Measurements from ENCODE around the gene OR56A3.

Gene OR56A3

DNA sequence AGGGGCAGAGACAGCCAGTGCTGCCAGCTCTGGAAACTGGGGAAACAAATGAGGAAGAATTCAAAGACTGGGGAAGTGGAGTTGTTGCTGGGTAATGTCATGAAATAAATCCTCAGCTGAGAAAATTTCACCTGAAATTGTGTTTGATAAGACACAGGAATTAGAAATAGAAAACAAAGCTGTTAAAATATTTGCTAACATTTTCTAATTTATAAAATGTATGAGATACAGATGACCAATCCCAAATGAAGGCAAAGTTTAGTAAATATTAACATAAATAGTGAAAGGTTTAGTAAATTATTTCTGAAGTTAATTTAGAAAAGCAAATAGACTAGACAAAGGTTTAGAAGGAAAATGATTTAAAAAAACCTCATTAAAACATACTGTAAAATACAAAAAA is 26.3 kb downstream of the OR56A3 start, which contains the start of gene OR56A5:
TSS of gene OR56A5 (minus strand) at position 101 of the 400 bp plus-strand sequence. CDS start at position 101, 0 bp downstream.
- no peak for DNase-seq (ENCODE audit: low read depth in 4 of 4, low spot score in 1 of 4)

DNA sequence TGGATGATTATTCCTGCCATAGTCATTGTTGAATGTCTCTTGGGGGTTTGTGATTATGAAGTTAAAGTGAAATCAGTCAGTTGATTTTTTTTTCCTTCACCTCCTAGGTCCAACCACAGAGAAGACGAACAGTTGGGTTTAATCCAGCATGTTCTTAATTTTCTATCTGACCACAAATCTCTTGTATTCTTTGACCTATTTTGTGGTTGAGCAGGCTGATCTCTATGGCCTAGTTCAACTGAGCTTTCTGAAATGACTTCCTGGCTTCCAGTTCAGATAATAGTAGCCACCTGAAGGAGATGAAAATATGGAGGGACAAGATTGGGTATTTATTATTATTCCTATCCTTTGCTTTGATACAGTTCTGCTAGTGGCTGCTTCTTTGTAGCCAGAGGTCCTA is 31.5 kb downstream of the OR56A3 start:
- DNase-seq (ENCODE audit: low read depth in 4 of 4, low spot score in 1 of 4): no peak

DNA sequence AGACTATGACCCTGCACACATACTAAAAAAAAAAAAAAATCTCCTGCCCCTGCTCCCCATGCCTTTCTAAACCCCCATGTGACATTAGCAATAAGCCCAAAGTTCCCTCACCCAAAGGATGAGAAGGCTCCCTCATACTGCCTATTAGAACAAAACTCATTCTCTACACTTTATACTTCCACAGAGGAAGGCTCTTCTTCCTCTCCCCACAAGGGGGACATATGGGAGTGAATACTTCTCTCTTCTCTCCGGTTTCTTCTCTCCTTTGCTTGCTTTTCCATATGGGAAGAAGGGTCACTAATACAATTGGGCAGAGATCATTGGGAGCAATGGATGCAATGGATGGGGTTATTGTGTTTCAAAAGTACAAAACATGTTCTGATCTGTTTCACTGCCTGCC is 41.4 kb downstream of the OR56A3 start:
- DNase-seq (ENCODE audit: low read depth in 4 of 4, low spot score in 1 of 4): no peak

DNA sequence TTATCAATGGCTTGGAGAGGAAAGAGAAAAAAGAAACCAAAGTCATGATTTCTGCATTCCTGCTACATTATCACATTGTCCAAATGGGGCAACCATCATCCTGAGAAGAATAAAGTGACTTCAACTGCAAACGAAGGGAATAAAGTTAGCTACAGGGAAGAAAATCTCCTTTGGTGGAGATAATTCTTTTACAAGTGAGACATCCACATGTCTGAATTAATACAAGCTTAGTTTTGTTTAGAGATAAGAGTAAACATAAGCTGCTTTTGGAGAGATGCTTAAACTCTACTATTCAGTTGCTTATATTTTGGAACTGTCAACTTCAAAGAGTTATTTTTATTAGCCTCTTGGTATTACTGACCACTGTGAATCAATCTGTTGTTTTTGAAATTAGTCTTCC is 44.8 kb downstream of the OR56A3 start, which contains the start of gene OR52L1:
TSS of gene OR52L1 (minus strand) at position 101 of the 400 bp plus-strand sequence. CDS start at position 46, 55 bp downstream.
- no peak for DNase-seq (ENCODE audit: low read depth in 4 of 4, low spot score in 1 of 4)

DNA sequence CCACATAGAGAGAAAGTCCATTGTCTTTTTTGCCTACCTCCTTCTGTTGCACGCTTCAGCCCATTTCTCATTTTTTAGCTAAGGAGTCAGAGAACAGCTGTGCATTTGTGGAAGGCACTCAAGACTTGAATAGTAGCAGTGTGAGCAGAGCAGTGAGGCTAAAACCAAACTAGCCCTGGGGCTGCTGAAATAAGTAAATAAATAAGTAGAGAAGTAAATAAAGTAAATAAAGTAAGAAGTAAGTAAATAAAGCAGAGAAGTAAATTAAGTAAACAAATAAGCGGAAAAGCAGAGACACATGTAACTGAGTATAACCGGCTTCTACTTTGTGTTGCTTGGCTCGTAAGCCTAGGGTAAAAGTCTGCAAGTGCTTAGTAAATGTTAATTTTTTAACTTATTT is 47.2 kb downstream of the OR56A3 start:
- no peak for DNase-seq (ENCODE audit: low read depth in 4 of 4, low spot score in 1 of 4)

DNA sequence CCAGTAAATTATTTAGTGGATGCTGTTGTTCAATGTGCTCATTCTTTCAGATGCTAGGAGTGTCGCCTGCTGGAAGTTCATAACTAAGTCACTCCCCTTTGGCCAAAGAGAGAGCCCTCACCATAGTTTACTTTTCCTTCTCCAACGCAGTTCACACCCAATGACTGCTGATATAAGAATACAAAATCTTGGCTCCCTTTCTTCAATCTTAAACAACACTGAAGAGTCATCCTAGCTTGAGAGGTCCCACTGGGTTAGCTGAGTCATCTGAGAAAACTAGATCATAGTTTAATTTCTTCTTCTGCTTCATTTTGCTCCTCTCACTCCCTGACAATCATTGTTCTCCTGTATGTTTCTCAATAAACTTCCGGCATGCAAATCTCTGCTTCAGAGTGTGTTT is 50.1 kb downstream of the OR56A3 start:
- DNase-seq (ENCODE audit: low read depth in 4 of 4, low spot score in 1 of 4): no peak

DNA sequence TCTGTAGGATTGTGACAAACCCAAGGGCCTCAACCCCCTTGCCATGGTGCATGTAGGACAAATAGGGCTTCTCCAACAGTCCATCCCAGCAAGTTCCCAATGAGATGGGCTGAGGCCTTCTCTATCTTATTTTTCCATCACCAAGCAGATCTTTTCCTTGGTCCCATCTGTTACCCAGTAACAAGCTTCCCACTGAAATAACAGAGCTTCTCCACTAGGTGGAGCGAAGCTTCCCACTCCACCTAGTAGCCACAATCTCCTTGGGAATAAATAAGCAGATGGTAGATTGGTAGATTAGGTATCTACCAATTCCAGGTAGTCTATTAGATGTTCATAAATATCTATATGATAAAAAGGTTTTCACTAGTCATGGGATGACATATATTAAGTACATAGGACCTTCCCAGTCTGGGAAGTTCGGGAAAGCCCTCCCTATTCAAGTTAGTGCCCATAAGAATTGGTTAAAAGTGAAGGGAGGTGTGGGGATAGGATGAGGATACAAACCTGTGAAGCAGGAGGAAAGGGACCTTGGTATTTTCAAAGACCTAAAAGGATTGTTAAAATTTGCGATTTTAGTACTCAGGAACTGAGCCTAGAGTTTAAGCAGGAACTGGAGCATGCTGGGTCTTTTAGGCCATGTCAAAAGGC is 50.7 kb downstream of the OR56A3 start:
- no peak for DNase-seq (ENCODE audit: low read depth in 4 of 4, low spot score in 1 of 4)

DNA sequence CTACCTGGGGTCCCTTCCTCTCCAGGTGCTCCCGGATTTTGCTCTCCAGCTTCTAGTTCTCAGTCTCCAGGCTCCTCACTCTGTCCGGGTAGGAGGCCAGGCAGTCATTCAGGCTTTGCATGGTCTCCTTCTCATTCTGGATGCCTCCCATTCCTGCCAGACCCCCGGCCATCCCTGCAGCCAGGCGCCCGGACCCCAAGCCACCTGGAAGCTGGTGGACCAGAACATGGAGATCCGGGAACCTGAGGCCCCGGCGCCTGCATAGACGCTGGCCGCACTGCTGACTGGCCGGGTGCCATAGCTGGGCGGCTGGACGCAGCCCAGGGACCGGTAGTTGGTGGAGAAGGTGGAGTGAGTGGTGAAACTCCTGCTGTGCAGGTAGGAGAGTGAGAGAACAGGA is 52.7 kb downstream of the OR56A3 start:
- no peak for DNase-seq (ENCODE audit: low read depth in 4 of 4, low spot score in 1 of 4)

Measured in stimulated activated CD4-positive, alpha-beta T cell treated with anti-CD3 and anti-CD28 coated beads, Interleukin-1b, Interleukin-23, amount 100 ng/mL, for 24 hours (primary cell).